ENCODE results near the gene LUZP1.

The LUZP1 gene

DNA sequence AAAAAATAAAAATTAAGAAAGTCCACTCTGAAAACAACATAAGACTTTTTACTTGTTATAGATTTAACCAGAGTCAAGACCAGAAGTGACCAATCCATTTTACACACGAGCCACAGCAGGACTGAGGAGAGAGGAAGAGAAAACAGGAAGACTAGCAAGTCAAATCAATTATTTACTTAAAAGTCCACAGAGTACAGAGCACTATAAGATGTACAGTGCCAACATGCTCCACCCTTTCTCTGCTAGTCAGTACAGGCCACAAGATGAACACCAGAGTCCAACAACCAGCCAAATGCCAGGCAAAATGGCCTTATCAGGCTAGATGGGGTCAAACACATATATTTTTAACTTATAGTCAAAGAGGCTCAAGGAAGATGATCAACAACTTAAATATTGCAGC, 19.5 kb downstream of the LUZP1 start:
- H3K27ac ChIP-seq = peak overlapping the region; percentile 69
- TF ChIP-seq, protein P1, sequence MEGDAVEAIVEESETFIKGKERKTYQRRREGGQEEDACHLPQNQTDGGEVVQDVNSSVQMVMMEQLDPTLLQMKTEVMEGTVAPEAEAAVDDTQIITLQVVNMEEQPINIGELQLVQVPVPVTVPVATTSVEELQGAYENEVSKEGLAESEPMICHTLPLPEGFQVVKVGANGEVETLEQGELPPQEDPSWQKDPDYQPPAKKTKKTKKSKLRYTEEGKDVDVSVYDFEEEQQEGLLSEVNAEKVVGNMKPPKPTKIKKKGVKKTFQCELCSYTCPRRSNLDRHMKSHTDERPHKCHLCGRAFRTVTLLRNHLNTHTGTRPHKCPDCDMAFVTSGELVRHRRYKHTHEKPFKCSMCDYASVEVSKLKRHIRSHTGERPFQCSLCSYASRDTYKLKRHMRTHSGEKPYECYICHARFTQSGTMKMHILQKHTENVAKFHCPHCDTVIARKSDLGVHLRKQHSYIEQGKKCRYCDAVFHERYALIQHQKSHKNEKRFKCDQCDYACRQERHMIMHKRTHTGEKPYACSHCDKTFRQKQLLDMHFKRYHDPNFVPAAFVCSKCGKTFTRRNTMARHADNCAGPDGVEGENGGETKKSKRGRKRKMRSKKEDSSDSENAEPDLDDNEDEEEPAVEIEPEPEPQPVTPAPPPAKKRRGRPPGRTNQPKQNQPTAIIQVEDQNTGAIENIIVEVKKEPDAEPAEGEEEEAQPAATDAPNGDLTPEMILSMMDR (conservative IDR thresholded peaks at IDR 0.05) = no peak

DNA sequence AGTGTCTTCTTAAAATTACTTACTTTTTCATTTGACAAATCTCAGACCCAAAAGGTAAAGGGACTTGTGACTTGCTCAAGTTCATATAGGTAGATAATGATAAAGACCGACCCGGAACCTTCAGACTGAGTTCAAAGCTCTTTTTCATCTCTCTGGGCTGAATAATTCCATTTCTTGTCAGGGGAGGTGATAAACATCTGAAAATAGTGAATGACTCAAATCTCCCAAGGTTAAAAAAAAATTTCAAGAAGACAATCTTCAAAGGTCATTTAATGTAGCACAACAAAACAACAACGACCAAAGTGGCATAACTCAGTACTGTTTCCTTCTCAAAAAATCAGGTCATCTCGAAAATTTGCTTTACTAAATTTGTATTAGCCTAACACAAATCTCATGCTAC, 20.6 kb downstream of the LUZP1 start:
- H3K27ac ChIP-seq = peak overlapping the region; percentile 69
- TF ChIP-seq, protein P1 (conservative IDR thresholded peaks at IDR 0.05) = no peak

DNA sequence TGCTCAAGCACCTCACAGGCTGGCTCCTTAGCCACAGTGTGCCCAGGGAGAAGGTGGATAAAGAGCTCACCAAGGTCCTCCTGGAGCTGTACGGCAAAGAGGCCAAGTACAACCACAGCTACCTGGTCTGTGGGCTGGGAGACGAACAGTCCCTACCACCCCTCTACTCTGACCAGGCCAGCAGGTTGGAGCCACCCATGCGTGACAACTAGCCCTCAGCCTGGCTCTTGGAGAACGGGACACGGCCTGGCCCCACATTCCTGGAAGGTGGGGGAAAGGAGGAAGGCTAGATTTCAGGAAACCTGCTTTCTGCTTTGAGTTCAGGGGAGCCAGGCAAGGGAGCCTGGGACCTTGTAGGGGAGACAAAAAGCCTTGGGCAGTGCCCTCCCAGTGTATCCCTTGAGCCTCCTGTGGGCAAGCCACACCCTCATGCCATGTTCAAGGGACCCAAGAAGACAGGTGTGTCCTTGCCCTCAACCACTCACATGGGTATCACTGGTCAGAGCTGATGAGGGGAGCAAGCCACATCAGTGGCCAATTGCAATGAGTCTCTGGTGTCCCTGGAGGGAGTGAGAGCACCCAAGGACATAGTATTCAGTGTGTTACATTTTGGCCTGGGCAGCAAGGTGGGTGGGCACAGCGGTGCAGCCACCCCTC, 27.6 kb downstream of the LUZP1 start:
- TF ChIP-seq, protein P1 (conservative IDR thresholded peaks at IDR 0.05) = no peak
- H3K27ac ChIP-seq = no peak overlapping the region

DNA sequence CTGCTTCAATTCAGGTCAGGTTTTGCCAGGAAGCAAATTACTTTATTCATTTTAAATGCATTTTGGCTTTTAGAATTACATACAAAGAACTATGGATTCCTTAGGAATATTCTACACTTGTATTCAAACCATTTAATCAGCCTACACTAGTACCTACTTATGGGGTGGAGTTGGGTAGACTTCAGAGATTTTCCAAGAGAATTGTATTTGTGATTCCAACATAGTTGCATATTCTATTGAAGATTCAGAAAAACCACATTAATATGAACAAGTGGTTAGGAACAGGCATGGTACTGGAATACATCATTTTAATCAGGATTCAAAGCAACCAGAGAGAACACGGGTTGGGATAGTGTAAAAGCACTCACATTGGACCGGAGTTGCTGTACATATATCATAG, 33.4 kb downstream of the LUZP1 start:
- TF ChIP-seq, protein P1 (conservative IDR thresholded peaks at IDR 0.05) = no peak
- no peak overlapping the region for H3K27ac ChIP-seq

DNA sequence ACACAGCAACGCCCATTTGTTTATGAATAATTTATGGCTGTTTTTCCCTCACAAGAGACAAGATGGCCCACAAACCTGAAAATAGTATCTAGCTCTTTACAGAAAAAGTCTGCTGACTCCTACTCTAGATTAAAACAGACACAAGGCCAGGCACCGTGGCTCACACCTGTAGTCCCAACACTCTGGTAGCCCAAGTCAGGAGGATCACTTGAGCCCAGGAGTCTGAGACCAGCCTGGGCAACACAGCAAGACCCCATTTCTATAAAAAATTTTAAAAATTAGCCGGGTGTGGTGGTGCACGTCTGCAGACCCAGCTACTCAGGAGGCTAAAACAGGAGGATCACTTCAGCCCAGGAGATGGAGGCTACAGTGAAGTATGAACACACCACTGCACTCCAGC, 34.6 kb downstream of the LUZP1 start:
- TF ChIP-seq, protein P1 (conservative IDR thresholded peaks at IDR 0.05) = no peak
- H3K27ac ChIP-seq = no peak overlapping the region

DNA sequence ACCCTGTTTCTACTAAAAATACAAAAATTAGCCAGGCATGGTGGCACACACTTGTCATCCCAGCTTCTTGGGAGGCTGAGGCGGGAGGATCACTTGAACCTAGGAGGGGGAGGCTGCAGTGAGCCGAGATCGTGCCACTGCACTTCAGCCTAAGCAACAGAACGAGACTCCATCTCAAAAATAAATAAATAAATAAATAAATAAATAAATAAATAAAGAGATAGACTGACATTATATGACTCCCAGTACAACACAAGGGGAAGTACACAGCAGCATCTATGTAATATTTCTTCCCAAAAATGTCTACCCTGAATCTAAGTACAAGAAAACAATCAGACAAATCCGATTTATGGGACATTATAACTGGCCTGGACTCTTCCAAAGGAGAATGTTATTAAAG, 35.1 kb downstream of the LUZP1 start:
- H3K27ac ChIP-seq = no peak overlapping the region
- TF ChIP-seq, protein P1 (conservative IDR thresholded peaks at IDR 0.05) = no peak

DNA sequence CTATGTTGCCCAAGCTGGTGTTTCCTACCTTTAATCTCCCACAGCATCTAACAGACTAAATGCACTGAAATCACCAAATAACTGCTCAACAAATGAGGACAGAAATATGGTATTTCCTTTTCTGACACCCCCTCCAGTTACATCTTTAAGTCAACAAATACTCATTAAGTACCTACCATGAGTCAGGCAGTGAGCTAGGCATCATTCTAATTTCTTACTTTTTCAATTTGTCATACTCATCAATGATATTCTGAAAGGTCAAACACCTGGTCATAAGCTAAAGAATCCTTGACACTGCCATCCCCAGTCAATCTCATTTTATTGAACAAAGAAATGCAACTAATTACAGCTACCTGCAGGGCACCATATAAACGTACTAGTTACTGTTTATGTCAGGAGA, 36.6 kb downstream of the LUZP1 start:
- TF ChIP-seq, protein P1 (conservative IDR thresholded peaks at IDR 0.05) = no peak
- H3K27ac ChIP-seq = no peak overlapping the region

Measured in VCaP (cell line).